Fibroblast of lung (primary cell): ENCODE data around the gene COL11A2. TPM values are rescaled to one million over a fixed set of nuclear protein-coding genes. Genes with fewer than 3 reads are reported as not detected.

Experiments used
- DNase-seq, 2 donors: peaks; one replicate each; pipeline versions ENCODE4 v3.0.0 to v3.0.0-alpha.2; 2010; ENCODE audit warnings: low read depth in 2 of 2
- H2AFZ ChIP-seq: 2 replicates; pipeline ENCODE4 v1.5.1; 2012; ENCODE audit warnings: low read length, control low read depth, inconsistent platforms
- H3K27ac ChIP-seq: 2 replicates; pipeline ENCODE4 v1.5.1; 2011; ENCODE audit warnings: low read length, control low read depth; ENCODE audit not compliant: insufficient read depth
- H3K27me3 ChIP-seq: 2 replicates; pipeline ENCODE4 v1.5.1; 2011; ENCODE audit warnings: mild to moderate bottlenecking, low read length; ENCODE audit not compliant: control insufficient read depth, insufficient read depth
- H3K36me3 ChIP-seq: 2 replicates; pipeline ENCODE4 v1.5.1; 2011; ENCODE audit warnings: low read length; ENCODE audit not compliant: control insufficient read depth, insufficient read depth
- H3K4me1 ChIP-seq: 2 replicates; pipeline ENCODE4 v1.5.1; 2011; ENCODE audit warnings: low read length; ENCODE audit not compliant: control insufficient read depth, insufficient read depth; ENCODE audit errors: extremely low read depth
- H3K4me2 ChIP-seq: 2 replicates; pipeline ENCODE4 v1.5.1; 2011; ENCODE audit warnings: low read length, control low read depth; ENCODE audit not compliant: insufficient read depth; ENCODE audit errors: extremely low read depth
- H3K4me3 ChIP-seq, 4 experiments: fragments of 200-600 bp in 1 of 4; sonication (generic) in 1 of 4; replicated peaks in 1 of 4; 2 replicates each; pipeline ENCODE4 v1.5.1; 2011 to 2016; ENCODE audit warnings: low read length in 4 of 4, low read depth in 3 of 4, mild to moderate bottlenecking in 3 of 4, control low read depth in 2 of 4, inconsistent platforms in 1 of 4, mixed read lengths in 1 of 4; ENCODE audit not compliant: insufficient read depth in 1 of 4; ENCODE audit errors: control extremely low read depth in 1 of 4
- H3K79me2 ChIP-seq: 2 replicates; pipeline ENCODE4 v1.5.1; 2012; ENCODE audit warnings: mild to moderate bottlenecking, low read length, inconsistent platforms; ENCODE audit not compliant: control insufficient read depth, insufficient read depth
- H3K9ac ChIP-seq: 2 replicates; pipeline ENCODE4 v1.5.1; 2011; ENCODE audit warnings: mild to moderate bottlenecking, low read length, control low read depth; ENCODE audit not compliant: insufficient read depth
- H3K9me3 ChIP-seq: 2 replicates; pipeline ENCODE4 v1.5.1; 2012; ENCODE audit warnings: low read depth, low read length; ENCODE audit not compliant: control insufficient read depth, insufficient read depth
- H4K20me1 ChIP-seq: 2 replicates; pipeline ENCODE4 v1.5.1; 2011; ENCODE audit warnings: low read length; ENCODE audit not compliant: control insufficient read depth, insufficient read depth; ENCODE audit errors: extremely low read depth
- EZH2 ChIP-seq: IDR thresholded peaks from 2 replicates; pipeline ENCODE4 v1.5.1; 2012; ENCODE audit warnings: low read length, control low read depth, mild to moderate bottlenecking; ENCODE audit errors: missing control alignments
- polyA plus RNA-seq, 2 donors: library from polyadenylated mRNA; depleted of rRNA in 1 of 2; stranded (reverse) in 1 of 2; unstranded in 1 of 2; fragments of >200 nt; gene quantifications; 2 replicates each; pipeline ENCODE4 v1.2.1, GENCODE V29; 2011 to 2012; ENCODE audit warnings: missing spikeins in 1 of 2
- total RNA-seq: library from RNA; depleted of rRNA; stranded (reverse); fragments of >200 nt; gene quantifications from 2 replicates; pipeline ENCODE4 v1.2.1, GENCODE V29; 2014
- TF ChIP-seq, protein P1 (sequence below), 2 donors: IDR thresholded peaks in 1 of 2; conservative IDR thresholded peaks in 1 of 2; 1 replicate in 1 of 2; 2 replicates in 1 of 2; pipeline ENCODE4 v1.5.1; 2011 to 2012; ENCODE audit warnings: low read length in 2 of 2, control low read depth in 1 of 2, inconsistent platforms in 1 of 2, low read depth in 1 of 2, mild to moderate bottlenecking in 1 of 2

The COL11A2 gene
- total and polyA plus RNA-seq, 2 donors (not counting 1 experiment from before 2014, with no cell fraction given), result 0.17 TPM

DNA sequence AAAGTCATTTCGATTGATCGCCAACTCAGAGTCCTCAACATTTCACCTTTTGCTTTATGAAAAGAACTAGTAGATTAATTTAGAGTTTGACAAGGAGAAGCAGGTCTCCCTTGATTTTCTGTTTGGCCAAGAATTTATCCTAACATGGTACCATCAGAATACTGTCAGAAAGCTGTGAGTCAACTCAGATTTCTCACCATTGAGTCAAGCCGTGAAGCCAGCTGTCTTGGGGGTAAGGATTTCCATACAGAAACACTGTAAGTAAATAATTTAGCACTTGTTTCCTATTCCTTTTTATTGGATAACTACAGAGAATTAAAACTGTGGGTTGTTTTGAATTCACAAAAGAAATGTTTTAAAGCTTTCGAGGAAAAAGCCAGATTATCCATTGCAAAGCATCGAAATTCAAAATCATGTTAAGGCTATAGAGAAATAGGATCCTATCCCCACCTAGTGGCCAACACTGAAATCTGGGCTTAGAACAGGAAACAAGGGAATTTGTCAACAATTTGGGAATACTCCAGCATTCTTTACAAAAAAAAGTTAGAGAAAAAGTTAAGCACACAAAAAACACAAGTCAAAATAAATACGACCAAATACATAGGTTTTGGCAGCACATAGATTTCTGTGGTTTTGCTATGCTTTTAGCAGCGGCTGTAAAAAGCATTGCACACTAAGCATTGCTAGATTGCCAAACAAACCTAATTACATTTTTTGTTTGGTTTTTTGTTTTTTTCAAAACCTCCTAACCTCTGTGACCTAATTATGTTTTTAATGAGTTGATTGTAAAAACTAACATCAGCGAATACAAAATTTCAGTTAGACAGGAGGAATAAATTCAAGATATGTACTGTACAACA, 44.2 kb downstream of the COL11A2 start:
- Histone ChIP-seq H3K79me2 (no peaks in the 10 kb centered on the region), H3K4me3 (no peak overlapping the region), H3K4me2 (no peak overlapping the region), H3K4me1 (no peaks in the 10 kb centered on the region), H3K9me3 (no peaks in the 10 kb centered on the region), H3K36me3 (no peaks in the 10 kb centered on the region), H3K27ac (no peak overlapping the region), H4K20me1 (no peaks in the 10 kb centered on the region), H3K9ac (no peak overlapping the region), H3K27me3 (peaks cover 2% of the 10 kb centered on the region), H2AFZ (no peak overlapping the region)
- DNase-seq, result peak; percentile 43 to 76
- TF ChIP-seq EZH2, result no peak
- TF ChIP-seq, protein P1, sequence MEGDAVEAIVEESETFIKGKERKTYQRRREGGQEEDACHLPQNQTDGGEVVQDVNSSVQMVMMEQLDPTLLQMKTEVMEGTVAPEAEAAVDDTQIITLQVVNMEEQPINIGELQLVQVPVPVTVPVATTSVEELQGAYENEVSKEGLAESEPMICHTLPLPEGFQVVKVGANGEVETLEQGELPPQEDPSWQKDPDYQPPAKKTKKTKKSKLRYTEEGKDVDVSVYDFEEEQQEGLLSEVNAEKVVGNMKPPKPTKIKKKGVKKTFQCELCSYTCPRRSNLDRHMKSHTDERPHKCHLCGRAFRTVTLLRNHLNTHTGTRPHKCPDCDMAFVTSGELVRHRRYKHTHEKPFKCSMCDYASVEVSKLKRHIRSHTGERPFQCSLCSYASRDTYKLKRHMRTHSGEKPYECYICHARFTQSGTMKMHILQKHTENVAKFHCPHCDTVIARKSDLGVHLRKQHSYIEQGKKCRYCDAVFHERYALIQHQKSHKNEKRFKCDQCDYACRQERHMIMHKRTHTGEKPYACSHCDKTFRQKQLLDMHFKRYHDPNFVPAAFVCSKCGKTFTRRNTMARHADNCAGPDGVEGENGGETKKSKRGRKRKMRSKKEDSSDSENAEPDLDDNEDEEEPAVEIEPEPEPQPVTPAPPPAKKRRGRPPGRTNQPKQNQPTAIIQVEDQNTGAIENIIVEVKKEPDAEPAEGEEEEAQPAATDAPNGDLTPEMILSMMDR (conservative IDR thresholded peaks at IDR 0.05 in 1 of 2, IDR thresholded peaks at IDR 0.05 in 1 of 2; ENCODE audit: low read depth in 1 of 2, low read length in 2 of 2), result peak; percentile 89 to 90

DNA sequence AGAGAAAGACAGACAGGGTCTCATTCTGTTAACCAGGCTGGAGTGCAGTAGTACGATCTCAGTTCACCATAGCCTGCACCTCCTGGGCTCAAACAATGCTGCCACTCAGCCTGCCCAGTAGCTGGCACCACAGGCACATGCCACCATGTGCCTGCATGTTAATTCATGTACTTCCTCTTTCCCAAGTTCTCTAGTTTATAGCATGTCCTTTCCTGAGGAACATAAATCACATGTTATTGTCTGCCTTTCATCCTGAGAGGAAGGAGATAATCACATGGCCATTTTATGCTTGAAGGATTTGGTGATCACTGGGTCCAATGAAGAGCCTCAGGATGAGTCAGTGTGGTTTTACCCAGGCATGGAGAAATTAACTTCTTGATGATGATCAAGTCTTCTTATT, 47.9 kb downstream of the COL11A2 start:
- no peak for TF ChIP-seq EZH2
- TF ChIP-seq, protein P1 (conservative IDR thresholded peaks at IDR 0.05 in 1 of 2, IDR thresholded peaks at IDR 0.05 in 1 of 2; ENCODE audit: low read depth in 1 of 2, low read length in 2 of 2), result no peak
- Histone ChIP-seq H3K79me2 (no peaks in the 10 kb centered on the region), H4K20me1 (no peaks in the 10 kb centered on the region), H3K4me2 (no peak overlapping the region), H3K27me3 (peaks cover 14% of the 10 kb centered on the region), H3K27ac (no peak overlapping the region), H3K4me1 (no peaks in the 10 kb centered on the region), H2AFZ (no peak overlapping the region), H3K4me3 (no peak overlapping the region), H3K36me3 (no peaks in the 10 kb centered on the region), H3K9ac (no peak overlapping the region), H3K9me3 (no peaks in the 10 kb centered on the region)
- DNase-seq, result peak in 1 of 2 donors; percentile 5

DNA sequence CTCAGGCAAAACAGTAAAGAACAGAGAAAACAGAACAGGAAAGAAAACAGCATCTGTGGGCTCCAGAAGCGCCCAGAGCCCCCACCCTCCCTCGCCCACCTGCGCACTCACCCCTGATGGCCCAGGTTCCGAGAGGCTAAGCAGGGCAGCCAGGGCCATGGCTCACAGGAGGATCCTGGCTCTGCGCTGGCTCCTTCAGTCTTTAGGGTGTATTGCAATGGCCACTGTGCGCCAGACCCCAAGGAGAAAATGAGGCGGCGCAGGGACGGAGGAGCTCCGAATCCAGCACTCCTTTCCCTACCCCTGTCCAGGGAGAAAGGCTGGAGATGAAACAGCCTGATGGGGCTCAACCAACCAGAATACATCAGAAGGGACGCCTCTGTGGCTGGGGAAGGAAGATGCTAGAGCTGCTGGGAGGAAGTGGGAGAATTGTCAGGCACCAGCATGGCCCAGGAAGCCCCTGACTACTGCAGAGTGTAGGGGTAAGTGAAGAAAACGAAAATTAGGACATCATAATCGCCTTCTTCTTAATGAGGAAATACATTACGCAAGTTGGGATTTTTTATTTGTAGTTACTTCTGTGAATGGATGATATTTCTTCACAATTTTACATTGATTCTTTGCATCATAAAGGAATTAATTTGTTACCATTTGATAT, 49.0 kb downstream of the COL11A2 start:
- no peak overlapping the region for H3K9ac ChIP-seq
- no peak for DNase-seq
- H3K79me2 ChIP-seq, result no peaks in the 10 kb centered on the region
- TF ChIP-seq, protein P1 (conservative IDR thresholded peaks at IDR 0.05 in 1 of 2, IDR thresholded peaks at IDR 0.05 in 1 of 2; ENCODE audit: low read depth in 1 of 2, low read length in 2 of 2), result peak in 1 of 2 donors; percentile 3
- TF ChIP-seq EZH2, result no peak
- no peaks in the 10 kb centered on the region for H3K4me1 ChIP-seq
- H3K27me3 ChIP-seq, result peaks cover 14% of the 10 kb centered on the region
- no peaks in the 10 kb centered on the region for H3K9me3 ChIP-seq
- H3K36me3 ChIP-seq, result no peaks in the 10 kb centered on the region
- no peak overlapping the region for H2AFZ ChIP-seq
- no peak overlapping the region for H3K4me3 ChIP-seq
- no peak overlapping the region for H3K4me2 ChIP-seq
- H4K20me1 ChIP-seq, result no peaks in the 10 kb centered on the region
- H3K27ac ChIP-seq, result no peak overlapping the region
